ENCODE data around the gene CYTH3. TPM values are rescaled to one million over a fixed set of nuclear protein-coding genes. Genes with fewer than 3 reads are reported as not detected.

CYTH3 gene
- total RNA-seq, 1 experiment from 2014 or later = 16.7 TPM

DNA sequence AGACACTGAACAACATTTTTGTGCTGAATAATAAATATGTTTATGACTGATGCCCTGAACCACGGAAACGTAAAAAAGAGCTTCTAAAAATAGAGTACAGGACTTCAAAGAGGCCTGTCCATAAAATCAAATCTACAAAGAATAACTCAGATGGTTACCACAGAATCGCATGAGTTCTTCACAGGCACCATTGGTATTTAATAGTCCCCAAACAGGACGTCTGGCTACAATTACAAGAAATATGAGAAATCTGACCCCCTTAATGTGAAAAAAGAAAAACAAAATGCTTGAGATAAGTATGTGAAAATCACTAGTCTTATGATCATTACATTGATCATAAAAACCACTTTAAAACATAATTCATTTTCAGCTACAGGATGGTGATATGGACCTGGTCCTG is 20.8 kb downstream of the CYTH3 start:
- ATAC-seq (no peak), DNase-seq (ENCODE audit: low read depth, low spot score) (no peak)
- CTCF ChIA-PET = no interaction called here
- peaks cover 48% of the 10 kb centered on the region for H3K79me2 ChIP-seq (ENCODE audit: insufficient read depth, low read length)
- no peak overlapping the region for H3K27ac ChIP-seq (ENCODE audit: low read depth, low read length)
- no peak overlapping the region for H3K9ac ChIP-seq (ENCODE audit: low read length)
- POLR2A ChIA-PET = no interaction called here
- BruUV-seq (replicated peaks) = no TSS peak
- RAD21 ChIA-PET (ENCODE audit: low non-redundant PET in 1 of 2, low total read pairs in 2 of 2, uncharacterized antibody in 2 of 2, unreplicated experiment in 2 of 2) = no interaction called here
- H3K9me2 ChIP-seq (ENCODE audit: insufficient read depth) = no peaks in the 10 kb centered on the region
- no peak overlapping the region for H3K4me3 ChIP-seq (replicated peaks in 1 of 2; ENCODE audit: low read depth in 1 of 2, low read length in 2 of 2)
- TF ChIP-seq, protein P1, sequence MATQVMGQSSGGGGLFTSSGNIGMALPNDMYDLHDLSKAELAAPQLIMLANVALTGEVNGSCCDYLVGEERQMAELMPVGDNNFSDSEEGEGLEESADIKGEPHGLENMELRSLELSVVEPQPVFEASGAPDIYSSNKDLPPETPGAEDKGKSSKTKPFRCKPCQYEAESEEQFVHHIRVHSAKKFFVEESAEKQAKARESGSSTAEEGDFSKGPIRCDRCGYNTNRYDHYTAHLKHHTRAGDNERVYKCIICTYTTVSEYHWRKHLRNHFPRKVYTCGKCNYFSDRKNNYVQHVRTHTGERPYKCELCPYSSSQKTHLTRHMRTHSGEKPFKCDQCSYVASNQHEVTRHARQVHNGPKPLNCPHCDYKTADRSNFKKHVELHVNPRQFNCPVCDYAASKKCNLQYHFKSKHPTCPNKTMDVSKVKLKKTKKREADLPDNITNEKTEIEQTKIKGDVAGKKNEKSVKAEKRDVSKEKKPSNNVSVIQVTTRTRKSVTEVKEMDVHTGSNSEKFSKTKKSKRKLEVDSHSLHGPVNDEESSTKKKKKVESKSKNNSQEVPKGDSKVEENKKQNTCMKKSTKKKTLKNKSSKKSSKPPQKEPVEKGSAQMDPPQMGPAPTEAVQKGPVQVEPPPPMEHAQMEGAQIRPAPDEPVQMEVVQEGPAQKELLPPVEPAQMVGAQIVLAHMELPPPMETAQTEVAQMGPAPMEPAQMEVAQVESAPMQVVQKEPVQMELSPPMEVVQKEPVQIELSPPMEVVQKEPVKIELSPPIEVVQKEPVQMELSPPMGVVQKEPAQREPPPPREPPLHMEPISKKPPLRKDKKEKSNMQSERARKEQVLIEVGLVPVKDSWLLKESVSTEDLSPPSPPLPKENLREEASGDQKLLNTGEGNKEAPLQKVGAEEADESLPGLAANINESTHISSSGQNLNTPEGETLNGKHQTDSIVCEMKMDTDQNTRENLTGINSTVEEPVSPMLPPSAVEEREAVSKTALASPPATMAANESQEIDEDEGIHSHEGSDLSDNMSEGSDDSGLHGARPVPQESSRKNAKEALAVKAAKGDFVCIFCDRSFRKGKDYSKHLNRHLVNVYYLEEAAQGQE (IDR thresholded peaks at IDR 0.05; ENCODE audit: low read depth) = no peak
- TF ChIP-seq RAD21 (IDR thresholded peaks at IDR 0.05; ENCODE audit: low read depth) = no peak
- peaks cover 0 to 17% of the 10 kb centered on the region in 2 experiments; a peak in 2 of 4 replicates for H3K4me1 ChIP-seq (ENCODE audit: control insufficient read depth in 1 of 2, insufficient read depth in 2 of 2, low read length in 2 of 2)
- intact Hi-C loops (cut with micrococcal nuclease) = no loop called here
- H3K27me3 ChIP-seq (ENCODE audit: insufficient read depth, low read length) = no peaks in the 10 kb centered on the region
- no peak overlapping the region for H2AFZ ChIP-seq (ENCODE audit: low read depth, low read length, poor library complexity, severe bottlenecking)
- H3K36me3 ChIP-seq (ENCODE audit: control insufficient read depth in 1 of 2, insufficient read depth in 2 of 2, low read length in 2 of 2) = no peaks in the 10 kb centered on the region
- H3K9me3 ChIP-seq (ENCODE audit: control insufficient read depth in 1 of 2, insufficient read depth in 1 of 2, low read depth in 1 of 2, low read length in 2 of 2) = no peaks in the 10 kb centered on the region
- no peaks in the 10 kb centered on the region for H4K20me1 ChIP-seq (ENCODE audit: insufficient read depth)
- H3K4me2 ChIP-seq (ENCODE audit: low read length) = no peak overlapping the region

DNA sequence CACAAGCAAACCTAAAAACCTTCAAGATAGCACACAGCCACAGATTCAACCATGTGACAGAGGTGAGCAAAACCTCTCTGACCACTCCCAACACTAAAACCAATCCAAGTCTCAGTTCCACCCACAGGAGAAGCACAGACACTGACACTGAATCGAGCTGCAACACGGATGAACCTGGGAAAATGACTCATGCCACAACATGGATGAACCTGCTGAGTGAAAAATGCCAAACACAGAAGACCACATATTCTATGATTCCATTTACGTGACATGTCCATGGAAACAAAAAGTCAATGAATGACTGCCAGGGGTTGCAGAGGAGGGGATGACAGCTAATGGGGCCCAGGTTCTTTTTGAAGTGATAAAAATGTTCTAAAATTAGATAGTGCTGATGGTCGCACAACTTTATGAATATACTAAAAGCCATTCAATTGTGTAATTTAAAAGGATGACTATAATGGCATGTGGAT is 22.0 kb downstream of the CYTH3 start:
- H3K4me1 ChIP-seq (ENCODE audit: control insufficient read depth in 1 of 2, insufficient read depth in 2 of 2, low read length in 2 of 2) = peaks cover 0 to 17% of the 10 kb centered on the region in 2 experiments; a peak in 2 of 4 replicates
- no peaks in the 10 kb centered on the region for H3K9me2 ChIP-seq (ENCODE audit: insufficient read depth)
- no peak overlapping the region for H3K9ac ChIP-seq (ENCODE audit: low read length)
- ChIA-PET RAD21 (ENCODE audit: low non-redundant PET in 1 of 2, low total read pairs in 2 of 2, uncharacterized antibody in 2 of 2, unreplicated experiment in 2 of 2) (no interaction called here), CTCF (no interaction called here), POLR2A (no interaction called here)
- H2AFZ ChIP-seq (ENCODE audit: low read depth, low read length, poor library complexity, severe bottlenecking) = no peak overlapping the region
- intact Hi-C loops (cut with micrococcal nuclease) = no loop called here
- no TSS peak for BruUV-seq (replicated peaks)
- H3K36me3 ChIP-seq (ENCODE audit: control insufficient read depth in 1 of 2, insufficient read depth in 2 of 2, low read length in 2 of 2) = no peaks in the 10 kb centered on the region
- no peaks in the 10 kb centered on the region for H3K27me3 ChIP-seq (ENCODE audit: insufficient read depth, low read length)
- ATAC-seq (no peak), DNase-seq (ENCODE audit: low read depth, low spot score) (no peak)
- no peak overlapping the region for H3K27ac ChIP-seq (ENCODE audit: low read depth, low read length)
- no peak for TF ChIP-seq ZNF274 (IDR thresholded peaks at IDR 0.05; ENCODE audit: low read depth, low read length)
- no peak for TF ChIP-seq CEBPB (IDR thresholded peaks at IDR 0.05; ENCODE audit: low read depth)
- peaks cover 43% of the 10 kb centered on the region for H3K79me2 ChIP-seq (ENCODE audit: insufficient read depth, low read length)
- no peaks in the 10 kb centered on the region for H4K20me1 ChIP-seq (ENCODE audit: insufficient read depth)
- H3K9me3 ChIP-seq (ENCODE audit: control insufficient read depth in 1 of 2, insufficient read depth in 1 of 2, low read depth in 1 of 2, low read length in 2 of 2) = no peaks in the 10 kb centered on the region
- no peak overlapping the region for H3K4me3 ChIP-seq (replicated peaks in 1 of 2; ENCODE audit: low read depth in 1 of 2, low read length in 2 of 2)
- H3K4me2 ChIP-seq (ENCODE audit: low read length) = no peak overlapping the region
